Measurements from ENCODE around the gene NGB. TPM values are rescaled to one million over a fixed set of nuclear protein-coding genes. Genes with fewer than 3 reads are reported as not detected.

Gene NGB
- total and polyA plus RNA-seq, 2 donors (not counting 3 experiments of a cell fraction or from before 2014, with no cell fraction given) = not detected

DNA sequence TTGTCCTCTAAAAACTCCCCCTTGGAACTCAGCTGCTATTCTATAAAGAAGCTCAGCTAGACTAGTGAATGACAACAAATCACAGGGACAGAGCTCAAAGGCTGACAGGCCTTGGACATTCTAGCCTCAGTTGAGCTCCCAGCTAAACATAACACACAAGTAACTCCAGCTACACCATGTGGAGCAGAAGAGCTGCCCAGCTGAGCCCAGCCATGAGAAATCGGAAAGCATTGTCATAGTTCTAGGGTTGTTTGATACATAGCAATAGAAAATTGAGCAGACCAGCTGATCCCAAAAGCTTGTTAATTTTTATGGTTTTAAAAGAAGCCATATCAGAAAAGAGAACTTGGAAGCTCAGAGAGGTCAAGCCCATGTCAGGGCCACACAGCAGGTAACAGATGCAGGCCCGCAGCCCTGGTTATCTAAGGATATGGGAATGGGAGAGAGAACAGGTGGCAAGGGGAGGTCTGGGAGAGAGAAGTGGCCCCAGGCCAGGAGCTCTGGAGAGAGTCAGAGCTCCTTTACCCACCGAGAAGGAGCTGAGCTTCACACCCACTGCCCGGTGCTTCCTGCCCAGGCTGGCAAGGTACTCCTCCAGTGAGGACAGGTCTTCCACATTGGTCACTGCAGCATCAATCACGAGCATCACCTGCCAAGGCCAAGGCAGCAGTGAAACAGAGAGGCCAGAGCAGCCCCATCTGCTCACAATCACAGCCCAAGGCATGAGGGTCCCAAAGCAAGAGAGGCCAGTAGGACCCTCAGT is 2.9 kb downstream of the NGB start:
- POLR2A ChIA-PET = no interaction called here
- H3K27me3 ChIP-seq (ENCODE audit: control insufficient read depth in 2 of 2, insufficient read depth in 2 of 2, low read length in 2 of 2) = peaks cover 27 to 30% of the 10 kb centered on the region in 2 experiments
- no peaks in the 10 kb centered on the region for H4K20me1 ChIP-seq (replicated peaks; ENCODE audit: control insufficient read depth, extremely low read depth, insufficient read depth, low read length)
- no peak overlapping the region for H3K9ac ChIP-seq (replicated peaks; ENCODE audit: extremely low read depth, insufficient read depth, low read length)
- CTCF ChIA-PET = interaction anchor here (0.6 to 0.7 kb wide), 2 partner anchors 48 to 52 kb away, joined by 3 read pairs; partner anchors contain the start of gene POMT2
- H3K36me3 ChIP-seq (ENCODE audit: control insufficient read depth in 2 of 2, extremely low read depth in 1 of 2, insufficient read depth in 2 of 2, low read length in 2 of 2) = no peaks in the 10 kb centered on the region
- DNase-seq (ENCODE audit: low read depth, low spot score) (no peak), FAIRE-seq (no peak)
- no peak overlapping the region for H2AFZ ChIP-seq (ENCODE audit: low read depth, low read length)
- no peak overlapping the region for H3K27ac ChIP-seq (ENCODE audit: insufficient read depth, low read depth, low read length)
- no TSS peak for BruUV-seq (replicated peaks)
- no peak overlapping the region for H3K4me3 ChIP-seq (replicated peaks in 1 of 3; ENCODE audit: insufficient read depth in 1 of 3, low read depth in 1 of 3, low read length in 3 of 3)
- no peaks in the 10 kb centered on the region for H3K9me3 ChIP-seq (replicated peaks; ENCODE audit: control insufficient read depth, insufficient read depth, low read length)
- TF ChIP-seq POLR2A (IDR thresholded peaks at IDR 0.05; ENCODE audit: low read depth, low read length) (no peak), MYC (IDR thresholded peaks at IDR 0.05; ENCODE audit: low read depth, low read length) (no peak), JUN (IDR thresholded peaks at IDR 0.05; ENCODE audit: borderline replicate concordance, insufficient read depth, insufficient read length, low read depth) (no peak), FOS (IDR thresholded peaks at IDR 0.05; ENCODE audit: borderline replicate concordance, insufficient read depth, low read length) (no peak), EZH2 (IDR thresholded peaks at IDR 0.05; ENCODE audit: borderline replicate concordance, low read depth, low read length, severe bottlenecking) (no peak), GATA2 (IDR thresholded peaks at IDR 0.05; ENCODE audit: insufficient read depth, insufficient read length, low read depth, low read length) (no peak)
- TF ChIP-seq, protein P1, sequence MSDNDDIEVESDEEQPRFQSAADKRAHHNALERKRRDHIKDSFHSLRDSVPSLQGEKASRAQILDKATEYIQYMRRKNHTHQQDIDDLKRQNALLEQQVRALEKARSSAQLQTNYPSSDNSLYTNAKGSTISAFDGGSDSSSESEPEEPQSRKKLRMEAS (IDR thresholded peaks at IDR 0.05; ENCODE audit: insufficient read depth, insufficient read length) = no peak
- TF ChIP-seq, protein P2, sequence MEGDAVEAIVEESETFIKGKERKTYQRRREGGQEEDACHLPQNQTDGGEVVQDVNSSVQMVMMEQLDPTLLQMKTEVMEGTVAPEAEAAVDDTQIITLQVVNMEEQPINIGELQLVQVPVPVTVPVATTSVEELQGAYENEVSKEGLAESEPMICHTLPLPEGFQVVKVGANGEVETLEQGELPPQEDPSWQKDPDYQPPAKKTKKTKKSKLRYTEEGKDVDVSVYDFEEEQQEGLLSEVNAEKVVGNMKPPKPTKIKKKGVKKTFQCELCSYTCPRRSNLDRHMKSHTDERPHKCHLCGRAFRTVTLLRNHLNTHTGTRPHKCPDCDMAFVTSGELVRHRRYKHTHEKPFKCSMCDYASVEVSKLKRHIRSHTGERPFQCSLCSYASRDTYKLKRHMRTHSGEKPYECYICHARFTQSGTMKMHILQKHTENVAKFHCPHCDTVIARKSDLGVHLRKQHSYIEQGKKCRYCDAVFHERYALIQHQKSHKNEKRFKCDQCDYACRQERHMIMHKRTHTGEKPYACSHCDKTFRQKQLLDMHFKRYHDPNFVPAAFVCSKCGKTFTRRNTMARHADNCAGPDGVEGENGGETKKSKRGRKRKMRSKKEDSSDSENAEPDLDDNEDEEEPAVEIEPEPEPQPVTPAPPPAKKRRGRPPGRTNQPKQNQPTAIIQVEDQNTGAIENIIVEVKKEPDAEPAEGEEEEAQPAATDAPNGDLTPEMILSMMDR (IDR thresholded peaks at IDR 0.05; ENCODE audit: extremely low read depth in 1 of 2, insufficient read depth in 1 of 2, low read depth in 1 of 2, low read length in 2 of 2) = no peak
- intact Hi-C loops (cut with micrococcal nuclease) (no loop called here), dilution Hi-C loops (cut with MboI; ENCODE audit: extremely low pct_ligation_motif_present, low sequenced_read_pairs) (no loop called here)
- no peaks in the 10 kb centered on the region for H3K4me1 ChIP-seq (ENCODE audit: control insufficient read depth, extremely low read depth, insufficient read depth, low read length)
- H3K9me1 ChIP-seq (replicated peaks; ENCODE audit: control insufficient read depth, extremely low read depth, insufficient read depth, low read length) = no peaks in the 10 kb centered on the region
- no peaks in the 10 kb centered on the region for H3K79me2 ChIP-seq (ENCODE audit: control insufficient read depth, insufficient read depth, low read length)
- H3K4me2 ChIP-seq (ENCODE audit: insufficient read depth, low read length) = no peak overlapping the region
